Panc1 (cell line): ENCODE measurements around the gene PCDH11X. TPM values are rescaled to one million over a fixed set of nuclear protein-coding genes. Genes with fewer than 3 reads are reported as not detected.
"Not testable (repeated sequence)": the region's sequence is repeated elsewhere in the genome, so short reads cannot be mapped to it uniquely, and the experiment has no call there.

Source experiments
- ATAC-seq: fragments of 200-7000 bp; cut with Tn5 transposase; 2 replicates; pipeline ENCODE4 v1.9.1; 2020; ENCODE audit warnings: mild to moderate bottlenecking, moderate library complexity
- BruUV-seq: library from RNA; stranded (reverse); fragments of 400-500 nt; replicated peaks from 2 replicates; lab custom pipeline; 2021; lab: Mats Ljungman, UMichigan
- CTCF ChIA-PET: fragments of 300-600 bp; sonication (Branson Sonifier 250); formaldehyde crosslinking; loops from one replicate; lab custom pipeline; 2022; ENCODE audit warnings: antibody characterized with exemption; lab: Charles Lee
- POLR2A ChIA-PET: fragments of 300-600 bp; sonication (Branson Sonifier 250); formaldehyde crosslinking; loops from one replicate; lab custom pipeline; 2022; ENCODE audit warnings: antibody characterized with exemption; lab: Charles Lee
- DNase-seq: peaks from one replicate; pipeline ENCODE4 v3.0.0-alpha.2; 2010; ENCODE audit warnings: low read depth, low spot score
- H3K27ac ChIP-seq: 2 replicates; pipeline ENCODE4 v1.5.1; 2011; ENCODE audit warnings: mild to moderate bottlenecking, low read length, inconsistent platforms
- H3K27me3 ChIP-seq: fragments of 200-500 bp; sonication (Bioruptor generic); 2 replicates; pipeline ENCODE4 v1.6.0; 2014; ENCODE audit warnings: low read length, inconsistent platforms; ENCODE audit not compliant: control insufficient read depth, insufficient read depth
- H3K36me3 ChIP-seq: fragments of 200-500 bp; sonication (Bioruptor generic); 2 replicates; pipeline ENCODE4 v1.5.1; 2014; ENCODE audit warnings: inconsistent platforms, mild to moderate bottlenecking, low read length, moderate library complexity; ENCODE audit not compliant: control insufficient read depth, insufficient read depth
- H3K4me1 ChIP-seq: 2 replicates; pipeline ENCODE4 v1.5.1; 2011; ENCODE audit warnings: inconsistent platforms, mild to moderate bottlenecking, low read length, moderate library complexity; ENCODE audit not compliant: control insufficient read depth, insufficient read depth
- H3K4me3 ChIP-seq, 2 experiments: 2 replicates each; pipeline ENCODE4 v1.5.1; 2011 to 2012; ENCODE audit warnings: low read depth in 2 of 2, low read length in 2 of 2, mild to moderate bottlenecking in 2 of 2, inconsistent platforms in 1 of 2, moderate library complexity in 1 of 2
- H3K9me3 ChIP-seq: fragments of 200-500 bp; sonication (Bioruptor generic); 2 replicates; pipeline ENCODE4 v1.5.1; 2014; ENCODE audit warnings: low read depth, mild to moderate bottlenecking, inconsistent platforms, low read length, moderate library complexity; ENCODE audit not compliant: control insufficient read depth, insufficient read depth
- in situ Hi-C: cut with HindIII; loops from 2 replicates; pipeline ENCODE4 v1.10.0; 2016; ENCODE audit warnings: low sequenced_read_pairs, low pct_unique_long_range_greater_than_20kb
- intact Hi-C: fragments of 100-400 bp; cut with micrococcal nuclease; formaldehyde crosslinking; loops from one replicate; pipeline ENCODE4 v1.10.0; 2022; ENCODE audit not compliant: unreplicated experiment
- total RNA-seq: library from RNA; stranded (reverse); gene quantifications from one replicate; pipeline ENCODE4 v1.2.1, GENCODE V29; 2021; ENCODE audit not compliant: unreplicated experiment

The PCDH11X gene
- total RNA-seq, 1 experiment from 2014 or later, result not detected

GRCh38 chrX:91780698-91781097 lies 1.5 kb downstream of the PCDH11X start:
- H3K27ac ChIP-seq, H3K4me1 ChIP-seq, ATAC-seq, intact Hi-C loops, H3K9me3 ChIP-seq, BruUV-seq, H3K36me3 ChIP-seq, H3K27me3 ChIP-seq, in situ Hi-C loops, DNase-seq, POLR2A ChIA-PET, CTCF ChIA-PET, H3K4me3 ChIP-seq: not testable (repeated sequence)

- BruUV-seq, ATAC-seq: not testable (repeated sequence)
These were observed 2.6 kb downstream of the PCDH11X start for GRCh38 chrX:91781553-91782298.

GRCh38 chrX:91782825-91783224 lies 3.6 kb downstream of the PCDH11X start:
- ATAC-seq, H3K27ac ChIP-seq, H3K4me1 ChIP-seq, POLR2A ChIA-PET, H3K9me3 ChIP-seq, H3K27me3 ChIP-seq, in situ Hi-C loops, H3K4me3 ChIP-seq, H3K36me3 ChIP-seq, intact Hi-C loops, CTCF ChIA-PET, DNase-seq, BruUV-seq: not testable (repeated sequence)

More at GRCh38 chrX:91781553-91782298, 2.6 kb downstream of the PCDH11X start:
- H3K4me3 ChIP-seq, H3K27ac ChIP-seq, CTCF ChIA-PET, H3K9me3 ChIP-seq, H3K4me1 ChIP-seq, DNase-seq, POLR2A ChIA-PET, H3K27me3 ChIP-seq, in situ Hi-C loops, H3K36me3 ChIP-seq, intact Hi-C loops: not testable (repeated sequence)

- H3K36me3 ChIP-seq, BruUV-seq, intact Hi-C loops, DNase-seq, H3K4me3 ChIP-seq, CTCF ChIA-PET, in situ Hi-C loops, ATAC-seq, H3K27me3 ChIP-seq, H3K27ac ChIP-seq, H3K9me3 ChIP-seq, POLR2A ChIA-PET, H3K4me1 ChIP-seq: not testable (repeated sequence)
These were observed 38.4 kb downstream of the PCDH11X start for GRCh38 chrX:91817537-91817936.

GRCh38 chrX:91825321-91825720 lies 46.1 kb downstream of the PCDH11X start:
- H3K9me3 ChIP-seq, H3K36me3 ChIP-seq, BruUV-seq, intact Hi-C loops, ATAC-seq, POLR2A ChIA-PET, CTCF ChIA-PET, H3K27me3 ChIP-seq, DNase-seq, in situ Hi-C loops, H3K4me1 ChIP-seq, H3K27ac ChIP-seq, H3K4me3 ChIP-seq: not testable (repeated sequence)
